ENCODE measurements around the gene OR4N5.
"Not testable (repeated sequence)": the region's sequence is repeated elsewhere in the genome, so short reads cannot be mapped to it uniquely, and the experiment has no call there.

Gene OR4N5

DNA sequence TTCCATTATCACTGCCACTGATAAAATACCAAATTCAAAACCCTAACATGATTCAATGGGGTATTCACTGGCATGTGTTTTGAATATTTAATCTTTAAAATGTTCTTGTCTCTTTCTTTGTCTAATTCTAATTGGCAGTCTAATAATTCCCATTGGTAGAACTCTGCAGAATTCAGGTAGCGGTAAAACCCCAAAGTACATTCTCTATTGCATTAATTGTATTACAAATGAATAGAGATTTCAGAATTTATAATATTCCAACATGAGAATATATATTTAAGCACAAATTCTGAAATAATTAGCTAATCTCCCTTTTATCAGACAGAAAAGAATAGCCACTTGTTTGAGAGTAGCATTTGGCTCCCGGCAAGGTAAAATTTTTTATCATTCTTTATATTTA, at the start of gene OR4N5:
Gene OR4N5, plus strand, starts transcription at position 301 of the 400 bp plus-strand sequence. CDS start 4,916 bp downstream, outside the sequence.
- DNase-seq: no peak

DNA sequence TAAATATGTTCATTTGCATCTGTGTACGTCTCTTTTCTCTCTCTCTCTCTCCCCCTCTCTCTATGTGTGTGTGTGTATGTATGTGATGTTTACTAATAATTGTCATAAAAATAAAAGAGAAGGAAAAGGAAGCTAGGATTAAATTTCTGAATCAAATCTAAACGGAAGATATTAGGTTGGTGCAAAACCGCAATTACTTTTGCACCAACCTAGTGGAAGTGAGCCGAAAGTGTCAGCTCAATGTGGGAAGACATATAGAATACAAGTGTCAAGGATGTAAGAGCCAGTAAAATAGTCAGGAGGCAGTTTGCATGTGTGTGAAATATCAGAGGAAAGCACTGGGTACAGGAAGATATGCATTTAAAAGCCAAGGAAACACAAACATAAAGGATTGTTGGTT, 46.6 kb upstream of the OR4N5 start:
- DNase-seq: no peak

DNA sequence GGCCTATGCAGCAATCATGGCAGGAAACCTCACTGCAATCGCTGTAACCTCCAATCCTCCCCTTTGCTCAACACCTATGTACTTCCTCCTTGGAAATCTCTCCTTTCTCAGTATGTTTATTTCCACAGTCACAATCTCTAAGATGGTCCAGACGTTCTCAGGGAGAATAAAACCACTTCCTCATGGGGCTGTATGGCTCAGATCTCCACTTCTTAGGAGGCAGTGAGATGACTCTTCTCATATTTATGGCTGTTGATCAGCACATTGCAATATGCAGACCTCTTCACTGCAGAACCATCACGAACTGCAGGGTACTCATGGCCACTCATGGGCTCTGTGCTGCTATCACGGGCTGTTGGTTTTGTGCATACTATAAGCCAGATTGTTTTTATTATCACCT, 45.2 kb upstream of the OR4N5 start:
- no peak for DNase-seq

- not testable (repeated sequence) for DNase-seq
Observed at GRCh38 chr14:20098926-20099770, 39.5 kb upstream of the OR4N5 start.

DNA sequence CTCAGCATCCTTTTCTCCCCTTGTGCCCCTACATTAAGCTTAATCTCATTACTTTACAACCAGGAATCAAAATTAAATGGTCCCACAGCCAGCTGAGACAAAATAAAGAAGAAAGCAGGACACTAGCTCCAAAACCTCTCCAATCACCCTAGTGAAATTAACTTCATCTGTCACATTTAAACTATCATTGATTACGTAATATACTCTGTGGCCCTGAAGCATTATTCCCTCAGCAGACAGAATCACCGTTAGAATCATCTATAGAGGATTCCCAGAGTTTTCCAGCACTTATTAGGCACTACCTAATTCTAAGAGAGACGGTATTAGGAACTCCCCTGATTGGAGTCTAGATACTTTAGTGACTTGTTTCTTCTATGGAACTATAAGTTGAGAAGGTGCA, 28.2 kb upstream of the OR4N5 start, which contains the start of gene OR4K17:
Gene OR4K17, plus strand, starts transcription at position 302 of the 400 bp plus-strand sequence. CDS start 6,761 bp downstream, outside the sequence.
- DNase-seq: no peak

- DNase-seq: no peak
Observed at GRCh38 chr14:20112321-20112720, 26.3 kb upstream of the OR4N5 start.

- no peak for DNase-seq
Observed at GRCh38 chr14:20116748-20117147, 21.9 kb upstream of the OR4N5 start.

- no peak for DNase-seq
Observed at GRCh38 chr14:20118795-20119194, 19.8 kb upstream of the OR4N5 start.

GRCh38 chr14:20143911-20144310, 5.3 kb downstream of the OR4N5 start:
- no peak for DNase-seq

- no peak for DNase-seq
Observed at GRCh38 chr14:20144820-20145219, 6.2 kb downstream of the OR4N5 start.

DNA sequence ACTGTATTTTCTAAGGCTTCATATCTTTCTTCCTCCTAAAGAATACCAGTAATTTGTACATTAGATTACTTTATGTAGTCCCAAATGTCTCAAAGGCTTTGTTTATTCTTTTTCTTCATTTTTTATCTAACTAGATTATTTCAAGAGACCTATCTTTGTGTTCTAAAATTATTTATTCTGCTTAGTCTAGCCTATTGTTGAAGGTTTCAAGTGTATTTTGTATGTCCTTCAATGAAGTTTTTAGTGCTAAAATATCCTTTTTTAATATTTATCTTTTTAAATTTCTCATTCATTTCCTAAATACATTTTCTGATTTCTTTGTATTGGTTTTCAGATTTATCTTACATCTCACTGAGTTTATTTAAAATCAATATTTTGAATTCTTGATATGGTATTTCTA, 25.8 kb downstream of the OR4N5 start:
- no peak for DNase-seq

- no peak for DNase-seq
Observed at GRCh38 chr14:20167091-20167490, 28.5 kb downstream of the OR4N5 start.

DNA sequence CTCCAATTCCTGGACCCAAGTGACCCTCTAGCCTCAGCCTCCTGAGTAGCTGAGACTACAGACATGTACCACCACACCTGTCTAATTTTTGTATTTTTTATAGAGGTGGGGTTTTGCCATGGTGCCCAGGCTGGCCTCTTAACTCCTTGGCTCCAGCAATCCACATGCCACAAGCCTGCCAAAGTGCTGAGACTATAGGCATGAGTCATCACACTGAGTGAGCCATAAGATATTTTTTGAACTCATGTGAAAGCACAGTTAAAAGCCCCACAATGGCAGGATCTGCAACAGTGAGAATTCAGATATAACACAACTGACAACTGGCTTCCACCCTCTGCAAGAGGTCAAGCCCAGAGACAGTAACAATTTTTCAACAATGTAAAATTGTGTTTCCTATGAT, 31.2 kb downstream of the OR4N5 start:
- not testable (repeated sequence) for DNase-seq

GRCh38 chr14:20174205-20174604, 35.6 kb downstream of the OR4N5 start:
- DNase-seq: not testable (repeated sequence)

DNA sequence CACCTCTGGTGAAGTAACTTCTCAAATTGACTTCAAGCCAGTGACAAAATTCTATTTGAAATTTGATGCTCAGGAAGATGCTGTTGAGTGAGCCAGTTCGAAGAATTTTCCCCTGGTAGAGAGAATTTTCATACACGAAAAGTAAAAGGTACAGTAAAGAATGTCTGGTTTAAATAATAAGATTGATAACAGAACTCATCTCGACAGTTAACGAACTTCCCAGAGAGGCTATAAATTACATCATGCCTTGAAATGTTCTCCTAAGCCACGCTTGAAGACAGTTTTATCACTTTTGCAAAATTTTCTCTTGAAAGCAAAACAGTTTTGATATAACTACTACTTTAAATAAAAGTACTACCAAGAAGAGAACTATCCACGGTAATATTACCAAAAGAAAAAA, 37.7 kb downstream of the OR4N5 start:
- DNase-seq: no peak

DNA sequence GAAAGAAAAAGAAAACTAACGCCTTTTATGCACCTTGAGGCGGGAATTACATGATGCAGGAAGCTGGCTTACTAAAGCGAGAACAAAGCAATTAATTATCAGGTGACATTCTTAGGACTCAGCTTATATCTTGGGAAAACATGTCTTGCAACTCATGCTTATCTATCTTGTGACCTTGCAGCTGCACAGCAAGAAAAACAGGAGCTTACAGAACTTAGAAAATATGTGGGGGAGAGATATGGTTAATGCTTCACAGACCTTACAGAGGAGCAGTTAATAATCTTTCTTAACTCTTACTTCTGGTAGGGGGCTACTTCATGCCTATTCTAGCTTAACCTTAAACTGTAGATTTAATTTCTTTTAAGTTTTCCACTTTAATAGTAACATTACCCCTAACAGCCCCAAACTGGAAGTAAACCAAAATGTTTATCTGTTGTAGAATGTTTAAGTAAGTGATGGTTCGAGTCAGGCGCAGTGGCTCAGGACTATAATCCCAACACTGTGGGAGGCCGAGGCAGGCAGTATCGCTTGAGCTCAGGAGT, 38.9 kb downstream of the OR4N5 start:
- no peak for DNase-seq

DNA sequence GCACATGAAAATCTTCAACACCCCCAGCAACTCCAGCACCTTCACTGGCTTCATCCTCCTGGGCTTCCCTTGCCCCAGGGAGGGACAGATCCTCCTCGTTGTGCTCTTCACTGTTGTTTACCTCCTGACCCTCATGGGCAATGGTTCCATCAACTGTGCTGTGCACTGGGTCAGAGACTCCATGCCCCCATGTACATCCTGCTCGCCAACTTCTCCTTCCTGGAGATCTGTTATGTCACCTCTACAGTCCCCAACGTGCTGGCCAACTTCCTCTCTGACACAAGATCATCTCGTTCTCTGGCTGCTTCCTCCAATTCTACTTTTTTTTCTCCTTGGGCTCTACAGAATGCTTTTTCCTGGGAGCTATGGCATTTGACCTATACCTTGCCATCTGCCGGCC, 40.6 kb downstream of the OR4N5 start:
- no peak for DNase-seq

DNA sequence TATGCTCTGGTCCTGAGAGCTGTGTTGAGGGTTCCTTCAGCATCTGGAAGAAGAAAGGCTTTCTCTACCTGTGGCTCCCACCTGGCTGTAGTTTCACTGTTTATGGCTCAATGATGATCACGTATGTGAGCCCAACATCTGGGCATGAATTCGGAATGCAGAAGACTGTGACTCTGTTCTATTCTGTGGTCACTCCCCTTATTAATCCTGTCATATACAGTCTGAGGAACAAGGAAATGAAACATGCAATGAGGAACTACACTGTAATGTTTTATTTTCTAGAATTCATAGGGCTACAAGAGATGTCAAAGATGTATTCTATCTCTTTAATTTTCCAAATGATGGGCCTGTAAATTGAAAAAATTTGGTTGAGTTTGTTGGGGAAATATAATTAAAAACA, 41.3 kb downstream of the OR4N5 start:
- DNase-seq: no peak

- DNase-seq: no peak
Observed at GRCh38 chr14:20180486-20180885, 41.9 kb downstream of the OR4N5 start.

- DNase-seq: no peak
Observed at GRCh38 chr14:20184181-20184580, 45.6 kb downstream of the OR4N5 start.

DNA sequence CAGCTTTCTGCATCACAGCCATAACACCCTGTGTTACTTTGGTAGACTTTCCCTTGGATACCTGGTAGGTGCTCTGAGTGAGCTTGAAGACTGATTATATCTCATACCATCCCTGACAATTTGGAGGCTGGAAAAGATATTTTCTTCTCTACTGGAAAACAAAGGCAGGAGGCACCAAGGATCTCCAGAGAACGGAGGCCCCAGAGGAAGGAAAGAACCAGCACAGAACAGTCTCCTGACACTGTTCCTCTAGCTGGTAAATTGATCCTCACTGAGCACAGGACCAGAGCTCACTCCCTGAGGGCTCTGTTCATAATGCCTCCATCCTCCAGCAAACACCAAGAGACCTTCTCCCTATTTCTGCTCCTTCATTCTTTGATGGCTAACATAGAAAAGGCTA, 52.0 kb downstream of the OR4N5 start, which contains the start of gene OR11G2:
Gene OR11G2, plus strand, starts transcription at position 301 of the 400 bp plus-strand sequence. CDS start 6,542 bp downstream, outside the sequence.
- no peak for DNase-seq

DNA sequence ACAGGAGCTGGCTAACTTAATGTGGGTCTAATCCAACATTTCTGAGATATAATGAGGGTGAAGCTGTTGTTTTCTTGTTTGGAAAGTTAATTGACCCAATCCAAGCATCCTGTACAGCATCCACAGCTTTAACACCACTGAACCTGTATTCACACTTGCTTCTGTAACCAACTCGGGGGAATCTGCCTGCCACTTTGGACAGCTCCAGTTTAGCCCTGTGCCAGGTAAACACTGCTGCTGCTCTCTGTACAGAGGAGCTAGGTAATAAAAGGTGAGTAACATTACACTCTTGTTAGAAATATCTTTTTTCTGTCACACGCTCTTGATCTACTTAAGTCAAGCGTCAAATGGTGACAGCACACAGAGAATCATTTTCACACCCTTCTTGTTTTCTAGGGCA, 52.8 kb downstream of the OR4N5 start:
- DNase-seq: no peak

DNA sequence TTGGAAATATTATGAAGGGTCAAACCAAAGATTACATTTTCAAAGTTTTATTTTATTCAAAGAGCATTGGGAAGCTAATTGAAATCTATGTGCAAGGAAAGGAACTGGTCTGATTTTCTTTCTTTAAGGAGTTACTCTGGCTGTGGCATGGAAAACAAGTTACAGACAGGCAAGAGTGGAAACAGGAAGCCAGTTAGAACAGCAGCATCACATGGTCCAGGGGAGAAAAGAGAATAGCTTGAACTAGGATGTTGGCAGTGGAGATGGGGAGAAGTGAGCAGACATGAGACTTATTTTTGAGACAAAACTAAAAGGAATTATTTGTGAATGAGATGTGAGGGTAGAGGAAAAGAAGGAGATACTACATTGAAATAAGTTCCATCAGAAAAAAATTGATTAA, 55.5 kb downstream of the OR4N5 start:
- DNase-seq: no peak

Measured in CD4-positive, alpha-beta T cell treated with Interleukin-4 for 4 hours (primary cell).